GM19099 (cell line): ENCODE results near the gene TNNT3.

Experiments used
- POLR2A ChIP-seq: IDR thresholded peaks from 3 replicates; pipeline ENCODE4 v1.6.1; 2011; ENCODE audit warnings: low read depth; ENCODE audit not compliant: insufficient read length; ENCODE audit errors: extremely low read depth

The TNNT3 gene

GRCh38 chr11:1879941-1880720 lies 39.4 kb upstream of the TNNT3 start:
- no peak for TF ChIP-seq POLR2A

GRCh38 chr11:1880746-1881441 lies 38.6 kb upstream of the TNNT3 start:
- no peak for TF ChIP-seq POLR2A

- no peak for TF ChIP-seq POLR2A
Observed at GRCh38 chr11:1881442-1882264, 37.9 kb upstream of the TNNT3 start.

- TF ChIP-seq POLR2A: no peak
Observed at GRCh38 chr11:1882265-1883238, 37.0 kb upstream of the TNNT3 start.

- TF ChIP-seq POLR2A: no peak
Observed at GRCh38 chr11:1883346-1884302, 35.9 kb upstream of the TNNT3 start.

GRCh38 chr11:1884303-1884700 lies 35.2 kb upstream of the TNNT3 start:
- no peak for TF ChIP-seq POLR2A

GRCh38 chr11:1887451-1888346 lies 31.8 kb upstream of the TNNT3 start:
- TF ChIP-seq POLR2A: no peak

- no peak for TF ChIP-seq POLR2A
Observed at GRCh38 chr11:1888347-1888753, 31.2 kb upstream of the TNNT3 start.

- no peak for TF ChIP-seq POLR2A
Observed at GRCh38 chr11:1888811-1889210, 30.7 kb upstream of the TNNT3 start.

GRCh38 chr11:1889224-1889930 lies 30.1 kb upstream of the TNNT3 start:
- TF ChIP-seq POLR2A: no peak

GRCh38 chr11:1889941-1890855 lies 29.3 kb upstream of the TNNT3 start:
- TF ChIP-seq POLR2A: no peak
